ENCODE results near the gene CGRRF1. TPM values are rescaled to one million over a fixed set of nuclear protein-coding genes. Genes with fewer than 3 reads are reported as not detected.
A peak's percentile ranks its signal among the peaks of the same experiment; 100 is the strongest.

Gene CGRRF1
- total and polyA plus RNA-seq, 2 of the 13 experiments (the other 11 are each of a cell fraction or from before 2014, with no cell fraction given), result 16.8 to 18.2 TPM

- TF ChIP-seq ZNF710 (CRISPR knock-in tag; IDR thresholded peaks at IDR 0.05; ENCODE audit: borderline replicate concordance) (peak; percentile 70; the same call in 1 of the 2 replicates), GABPB1 (CRISPR knock-in tag; IDR thresholded peaks at IDR 0.05) (peak; percentile 89), TRAFD1 (CRISPR knock-in tag; IDR thresholded peaks at IDR 0.05; ENCODE audit: borderline replicate concordance) (no peak), MBNL3 (CRISPR knock-in tag; conservative IDR thresholded peaks at IDR 0.05) (no peak), HOXD1 (CRISPR knock-in tag; IDR thresholded peaks at IDR 0.05) (no peak), HMGXB4 (CRISPR knock-in tag; IDR thresholded peaks at IDR 0.05; ENCODE audit: borderline replicate concordance in 1 of 2, low read depth in 1 of 2) (peak; percentile 80), NFYB (CRISPR knock-in tag; IDR thresholded peaks at IDR 0.05) (peak; percentile 68), FOXC1 (CRISPR knock-in tag; IDR thresholded peaks at IDR 0.05; ENCODE audit: borderline replicate concordance) (peak; percentile 76; the same call in 1 of the 2 replicates), CHD4 (IDR thresholded peaks at IDR 0.05; ENCODE audit: borderline replicate concordance, low read length) (no peak), PITX1 (CRISPR knock-in tag; IDR thresholded peaks at IDR 0.05) (peak; percentile 43), ZNF607 (CRISPR knock-in tag; IDR thresholded peaks at IDR 0.05; ENCODE audit: borderline replicate concordance) (peak; percentile 56), ZNF564 (CRISPR knock-in tag; IDR thresholded peaks at IDR 0.05) (0 out of 2 replicates have a peak, but pooled peaks have one; percentile 66), HOXA5 (CRISPR knock-in tag; IDR thresholded peaks at IDR 0.05) (peak; percentile 60; the same call in 1 of the 2 replicates)
- TF ChIP-seq, protein P1, sequence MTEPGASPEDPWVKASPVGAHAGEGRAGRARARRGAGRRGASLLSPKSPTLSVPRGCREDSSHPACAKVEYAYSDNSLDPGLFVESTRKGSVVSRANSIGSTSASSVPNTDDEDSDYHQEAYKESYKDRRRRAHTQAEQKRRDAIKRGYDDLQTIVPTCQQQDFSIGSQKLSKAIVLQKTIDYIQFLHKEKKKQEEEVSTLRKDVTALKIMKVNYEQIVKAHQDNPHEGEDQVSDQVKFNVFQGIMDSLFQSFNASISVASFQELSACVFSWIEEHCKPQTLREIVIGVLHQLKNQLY (CRISPR knock-in tag; IDR thresholded peaks at IDR 0.05), result peak; percentile 55; the same call in 1 of the 2 replicates
- TF ChIP-seq, protein P2, sequence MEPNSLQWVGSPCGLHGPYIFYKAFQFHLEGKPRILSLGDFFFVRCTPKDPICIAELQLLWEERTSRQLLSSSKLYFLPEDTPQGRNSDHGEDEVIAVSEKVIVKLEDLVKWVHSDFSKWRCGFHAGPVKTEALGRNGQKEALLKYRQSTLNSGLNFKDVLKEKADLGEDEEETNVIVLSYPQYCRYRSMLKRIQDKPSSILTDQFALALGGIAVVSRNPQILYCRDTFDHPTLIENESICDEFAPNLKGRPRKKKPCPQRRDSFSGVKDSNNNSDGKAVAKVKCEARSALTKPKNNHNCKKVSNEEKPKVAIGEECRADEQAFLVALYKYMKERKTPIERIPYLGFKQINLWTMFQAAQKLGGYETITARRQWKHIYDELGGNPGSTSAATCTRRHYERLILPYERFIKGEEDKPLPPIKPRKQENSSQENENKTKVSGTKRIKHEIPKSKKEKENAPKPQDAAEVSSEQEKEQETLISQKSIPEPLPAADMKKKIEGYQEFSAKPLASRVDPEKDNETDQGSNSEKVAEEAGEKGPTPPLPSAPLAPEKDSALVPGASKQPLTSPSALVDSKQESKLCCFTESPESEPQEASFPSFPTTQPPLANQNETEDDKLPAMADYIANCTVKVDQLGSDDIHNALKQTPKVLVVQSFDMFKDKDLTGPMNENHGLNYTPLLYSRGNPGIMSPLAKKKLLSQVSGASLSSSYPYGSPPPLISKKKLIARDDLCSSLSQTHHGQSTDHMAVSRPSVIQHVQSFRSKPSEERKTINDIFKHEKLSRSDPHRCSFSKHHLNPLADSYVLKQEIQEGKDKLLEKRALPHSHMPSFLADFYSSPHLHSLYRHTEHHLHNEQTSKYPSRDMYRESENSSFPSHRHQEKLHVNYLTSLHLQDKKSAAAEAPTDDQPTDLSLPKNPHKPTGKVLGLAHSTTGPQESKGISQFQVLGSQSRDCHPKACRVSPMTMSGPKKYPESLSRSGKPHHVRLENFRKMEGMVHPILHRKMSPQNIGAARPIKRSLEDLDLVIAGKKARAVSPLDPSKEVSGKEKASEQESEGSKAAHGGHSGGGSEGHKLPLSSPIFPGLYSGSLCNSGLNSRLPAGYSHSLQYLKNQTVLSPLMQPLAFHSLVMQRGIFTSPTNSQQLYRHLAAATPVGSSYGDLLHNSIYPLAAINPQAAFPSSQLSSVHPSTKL (CRISPR knock-in tag; IDR thresholded peaks at IDR 0.05), result peak; percentile 39; the same call in 1 of the 2 replicates
- TF ChIP-seq, protein P3, sequence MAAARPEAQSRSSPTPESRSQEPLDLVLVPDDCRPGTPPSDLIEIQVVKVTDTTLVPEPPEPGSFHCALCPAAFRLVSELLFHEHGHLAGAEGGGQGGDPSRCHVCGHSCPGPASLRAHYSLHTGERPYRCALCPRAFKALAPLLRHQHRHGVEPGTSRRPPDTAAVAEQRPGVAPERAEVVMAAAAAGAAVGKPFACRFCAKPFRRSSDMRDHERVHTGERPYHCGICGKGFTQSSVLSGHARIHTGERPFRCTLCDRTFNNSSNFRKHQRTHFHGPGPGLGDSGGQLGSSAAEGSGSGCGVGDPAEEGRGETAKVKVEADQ (CRISPR knock-in tag; IDR thresholded peaks at IDR 0.05; ENCODE audit: borderline replicate concordance), result no peak
These were observed 20.9 kb upstream of the CGRRF1 start, which contains the start of gene GMFB (continued) for GRCh38 chr14:54488646-54489317.

Measured in HepG2 (cell line).